ENCODE data around the gene TREML4. TPM values are rescaled to one million over a fixed set of nuclear protein-coding genes. Genes with fewer than 3 reads are reported as not detected.

Gene TREML4
- total RNA-seq, 1 donor from 2014 or later: not detected

DNA sequence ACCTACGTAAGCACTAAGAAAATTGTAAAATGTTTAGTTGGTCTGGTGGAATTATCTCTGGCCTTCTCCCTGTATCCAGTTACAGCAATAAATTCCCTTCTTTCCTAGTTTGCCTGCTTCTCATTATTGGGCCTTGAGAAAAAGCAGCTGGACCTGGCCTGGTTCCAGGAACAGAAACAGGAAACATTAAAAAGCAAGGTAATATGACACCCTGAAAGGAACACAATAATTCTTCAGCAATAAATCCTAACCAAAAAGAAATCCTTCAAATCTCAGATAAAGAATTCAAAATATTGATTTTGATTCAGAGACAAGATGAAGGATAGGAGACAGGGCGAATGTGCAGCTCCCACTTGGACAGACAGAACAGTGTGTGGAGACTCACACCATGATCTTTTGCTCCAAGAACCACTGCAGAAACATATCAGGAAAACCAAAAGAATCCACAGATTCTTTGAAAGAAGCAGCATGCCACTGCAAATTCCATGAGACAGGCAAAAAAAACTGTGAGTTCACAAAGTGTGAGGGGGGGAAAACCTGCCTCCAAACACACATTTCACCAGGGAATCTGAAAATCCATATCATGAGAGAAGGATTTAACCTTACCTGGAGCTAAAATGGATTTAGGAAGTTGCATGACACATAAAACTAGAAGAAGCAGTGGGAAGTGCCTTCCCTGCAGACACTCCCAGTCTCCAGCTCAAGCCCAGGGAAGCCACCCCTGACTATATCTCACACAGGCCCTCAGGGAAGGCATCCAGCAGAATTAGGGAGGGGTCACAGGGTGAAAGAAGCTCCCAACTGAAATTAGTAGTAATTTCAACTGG, 29.4 kb downstream of the TREML4 start:
- no peaks in the 10 kb centered on the region for H3K36me3 ChIP-seq (ENCODE audit: control insufficient read depth, insufficient read depth, low read length)
- no peak for TF ChIP-seq CTCF (IDR thresholded peaks at IDR 0.05; ENCODE audit: insufficient read depth, low read length, poor library complexity, severe bottlenecking)
- H3K27me3 ChIP-seq (ENCODE audit: control insufficient read depth, insufficient read depth, low read length): no peaks in the 10 kb centered on the region
- H3K4me3 ChIP-seq (ENCODE audit: low read depth, low read length): no peak overlapping the region
- DNase-seq (ENCODE audit: low read depth): peak; percentile 10

DNA sequence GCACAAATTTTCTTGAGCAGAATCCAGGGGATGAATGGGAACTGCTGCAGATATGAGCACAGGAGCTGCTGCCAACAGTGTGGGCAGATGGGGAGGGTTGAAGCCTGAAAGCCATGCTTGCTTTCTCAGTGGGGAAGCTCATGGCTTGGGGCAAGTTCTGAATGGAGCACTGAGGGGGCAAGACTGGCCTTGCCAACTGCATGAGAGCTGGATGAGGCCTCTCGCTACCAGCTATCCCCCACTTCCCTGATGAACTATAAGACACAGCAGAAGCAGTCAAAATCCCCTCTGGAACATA, 30.0 kb downstream of the TREML4 start:
- no peaks in the 10 kb centered on the region for H3K27me3 ChIP-seq (ENCODE audit: control insufficient read depth, insufficient read depth, low read length)
- no peak for TF ChIP-seq CTCF (IDR thresholded peaks at IDR 0.05; ENCODE audit: insufficient read depth, low read length, poor library complexity, severe bottlenecking)
- DNase-seq (ENCODE audit: low read depth): no peak
- no peak overlapping the region for H3K4me3 ChIP-seq (ENCODE audit: low read depth, low read length)
- H3K36me3 ChIP-seq (ENCODE audit: control insufficient read depth, insufficient read depth, low read length): no peaks in the 10 kb centered on the region

GRCh38 chr6:41262401-41262800, 34.3 kb downstream of the TREML4 start:
- DNase-seq (ENCODE audit: low read depth): no peak
- Histone ChIP-seq H3K4me3 (ENCODE audit: low read depth, low read length) (no peak overlapping the region), H3K27me3 (ENCODE audit: control insufficient read depth, insufficient read depth, low read length) (no peaks in the 10 kb centered on the region), H3K36me3 (ENCODE audit: control insufficient read depth, insufficient read depth, low read length) (no peaks in the 10 kb centered on the region)
- TF ChIP-seq CTCF (IDR thresholded peaks at IDR 0.05; ENCODE audit: insufficient read depth, low read length, poor library complexity, severe bottlenecking): no peak

GRCh38 chr6:41263267-41263666, 35.1 kb downstream of the TREML4 start:
- Histone ChIP-seq H3K27me3 (ENCODE audit: control insufficient read depth, insufficient read depth, low read length) (no peaks in the 10 kb centered on the region), H3K4me3 (ENCODE audit: low read depth, low read length) (no peak overlapping the region), H3K36me3 (ENCODE audit: control insufficient read depth, insufficient read depth, low read length) (no peaks in the 10 kb centered on the region)
- DNase-seq (ENCODE audit: low read depth): no peak
- TF ChIP-seq CTCF (IDR thresholded peaks at IDR 0.05; ENCODE audit: insufficient read depth, low read length, poor library complexity, severe bottlenecking): no peak

DNA sequence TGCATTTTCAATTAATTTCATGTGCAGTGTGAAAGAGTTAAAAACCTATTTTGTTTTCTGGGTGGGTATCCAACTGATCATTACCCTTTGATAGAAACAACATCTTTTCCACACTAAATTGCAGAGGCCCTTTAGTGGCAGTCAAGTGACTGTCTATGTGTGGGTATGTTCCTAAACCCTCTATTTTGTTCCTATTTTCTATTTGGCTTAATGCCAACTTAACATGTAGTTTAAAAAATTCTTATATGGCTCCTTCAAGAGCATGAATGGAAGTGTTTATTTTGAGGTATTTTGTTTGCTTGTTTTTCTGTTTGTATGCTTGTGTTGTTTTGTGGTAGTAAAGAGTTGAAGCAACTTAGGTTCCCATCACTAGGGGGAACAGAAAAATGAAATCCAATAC, 38.4 kb downstream of the TREML4 start:
- Histone ChIP-seq H3K36me3 (ENCODE audit: control insufficient read depth, insufficient read depth, low read length) (no peaks in the 10 kb centered on the region), H3K27me3 (ENCODE audit: control insufficient read depth, insufficient read depth, low read length) (no peaks in the 10 kb centered on the region), H3K4me3 (ENCODE audit: low read depth, low read length) (no peak overlapping the region)
- no peak for DNase-seq (ENCODE audit: low read depth)
- no peak for TF ChIP-seq CTCF (IDR thresholded peaks at IDR 0.05; ENCODE audit: insufficient read depth, low read length, poor library complexity, severe bottlenecking)

GRCh38 chr6:41268478-41268877, 40.3 kb downstream of the TREML4 start:
- no peak for TF ChIP-seq CTCF (IDR thresholded peaks at IDR 0.05; ENCODE audit: insufficient read depth, low read length, poor library complexity, severe bottlenecking)
- H3K4me3 ChIP-seq (ENCODE audit: low read depth, low read length): no peak overlapping the region
- DNase-seq (ENCODE audit: low read depth): no peak
- H3K36me3 ChIP-seq (ENCODE audit: control insufficient read depth, insufficient read depth, low read length): no peaks in the 10 kb centered on the region
- no peaks in the 10 kb centered on the region for H3K27me3 ChIP-seq (ENCODE audit: control insufficient read depth, insufficient read depth, low read length)

All from kidney epithelial cell (primary cell).